ENCODE results near the gene AGBL4. TPM values are rescaled to one million over a fixed set of nuclear protein-coding genes. Genes with fewer than 3 reads are reported as not detected.

AGBL4 gene
- total RNA-seq, 1 experiment from 2014 or later = not detected

DNA sequence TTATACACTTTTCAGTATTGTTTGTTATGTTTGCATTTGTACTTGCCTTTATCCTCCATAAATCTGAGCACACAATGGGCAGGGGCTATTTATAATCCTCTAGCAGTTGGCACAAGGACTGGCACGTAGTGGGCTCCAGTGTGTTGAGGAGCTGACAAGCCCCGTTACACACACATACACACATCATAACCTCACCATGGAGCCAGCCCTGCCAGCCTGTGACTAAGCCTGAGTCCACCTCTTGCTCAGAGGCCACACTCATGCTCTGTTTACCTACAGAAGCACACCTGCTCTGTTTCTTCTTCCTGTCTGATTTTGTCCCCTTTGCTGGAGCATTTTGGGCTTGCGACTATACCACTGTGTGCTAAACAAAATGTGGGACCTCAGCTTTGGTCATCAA, 1487.3 kb downstream of the AGBL4 start:
- TF ChIP-seq JUND (IDR thresholded peaks at IDR 0.05) (no peak), CTCF (IDR thresholded peaks at IDR 0.05 in 2 of 3, conservative IDR thresholded peaks at IDR 0.05 in 1 of 3; ENCODE audit: borderline replicate concordance in 1 of 3, insufficient read depth in 1 of 3, low read depth in 2 of 3, low read length in 2 of 3) (no peak), ZNF274 (IDR thresholded peaks at IDR 0.05; ENCODE audit: low read depth, low read length) (no peak), POLR2A (IDR thresholded peaks at IDR 0.05; ENCODE audit: borderline replicate concordance, extremely low read depth, insufficient read depth, insufficient read length) (no peak), REST (IDR thresholded peaks at IDR 0.05; ENCODE audit: low read depth) (no peak), YY1 (IDR thresholded peaks at IDR 0.05; ENCODE audit: extremely low read depth, insufficient replicate concordance, low read depth, low read length) (no peak), EGR1 (IDR thresholded peaks at IDR 0.05; ENCODE audit: low read depth) (no peak)
- TF ChIP-seq, protein P1, sequence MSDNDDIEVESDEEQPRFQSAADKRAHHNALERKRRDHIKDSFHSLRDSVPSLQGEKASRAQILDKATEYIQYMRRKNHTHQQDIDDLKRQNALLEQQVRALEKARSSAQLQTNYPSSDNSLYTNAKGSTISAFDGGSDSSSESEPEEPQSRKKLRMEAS (IDR thresholded peaks at IDR 0.05) = no peak
- TF ChIP-seq, protein P2, sequence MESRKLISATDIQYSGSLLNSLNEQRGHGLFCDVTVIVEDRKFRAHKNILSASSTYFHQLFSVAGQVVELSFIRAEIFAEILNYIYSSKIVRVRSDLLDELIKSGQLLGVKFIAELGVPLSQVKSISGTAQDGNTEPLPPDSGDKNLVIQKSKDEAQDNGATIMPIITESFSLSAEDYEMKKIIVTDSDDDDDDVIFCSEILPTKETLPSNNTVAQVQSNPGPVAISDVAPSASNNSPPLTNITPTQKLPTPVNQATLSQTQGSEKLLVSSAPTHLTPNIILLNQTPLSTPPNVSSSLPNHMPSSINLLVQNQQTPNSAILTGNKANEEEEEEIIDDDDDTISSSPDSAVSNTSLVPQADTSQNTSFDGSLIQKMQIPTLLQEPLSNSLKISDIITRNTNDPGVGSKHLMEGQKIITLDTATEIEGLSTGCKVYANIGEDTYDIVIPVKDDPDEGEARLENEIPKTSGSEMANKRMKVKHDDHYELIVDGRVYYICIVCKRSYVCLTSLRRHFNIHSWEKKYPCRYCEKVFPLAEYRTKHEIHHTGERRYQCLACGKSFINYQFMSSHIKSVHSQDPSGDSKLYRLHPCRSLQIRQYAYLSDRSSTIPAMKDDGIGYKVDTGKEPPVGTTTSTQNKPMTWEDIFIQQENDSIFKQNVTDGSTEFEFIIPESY (IDR thresholded peaks at IDR 0.05; ENCODE audit: extremely low read depth, insufficient replicate concordance, low read length) = no peak
- DNase-seq (ENCODE audit: low read depth, low spot score) (no peak), ATAC-seq (no peak)
- Histone ChIP-seq H3K27me3 (ENCODE audit: insufficient read depth, low read length) (peaks cover 41% of the 10 kb centered on the region), H3K9me3 (ENCODE audit: control insufficient read depth in 1 of 2, insufficient read depth in 1 of 2, low read depth in 1 of 2, low read length in 2 of 2) (no peaks in the 10 kb centered on the region), H3K4me1 (ENCODE audit: control insufficient read depth in 1 of 2, insufficient read depth in 2 of 2, low read length in 2 of 2) (no peaks in the 10 kb centered on the region), H3K9me2 (ENCODE audit: insufficient read depth) (no peaks in the 10 kb centered on the region), H3K27ac (ENCODE audit: low read depth, low read length) (no peak overlapping the region), H3K36me3 (ENCODE audit: control insufficient read depth in 1 of 2, insufficient read depth in 2 of 2, low read length in 2 of 2) (no peaks in the 10 kb centered on the region), H3K9ac (ENCODE audit: low read length) (no peak overlapping the region), H3K4me3 (replicated peaks in 1 of 2; ENCODE audit: low read depth in 1 of 2, low read length in 2 of 2) (no peak overlapping the region), H2AFZ (ENCODE audit: low read depth, low read length, poor library complexity, severe bottlenecking) (no peak overlapping the region), H4K20me1 (ENCODE audit: insufficient read depth) (no peaks in the 10 kb centered on the region), H3K79me2 (ENCODE audit: insufficient read depth, low read length) (no peaks in the 10 kb centered on the region), H3K4me2 (ENCODE audit: low read length) (no peak overlapping the region)
- ChIA-PET POLR2A (no interaction called here), CTCF (no interaction called here), RAD21 (ENCODE audit: low non-redundant PET in 1 of 2, low total read pairs in 2 of 2, uncharacterized antibody in 2 of 2, unreplicated experiment in 2 of 2) (no interaction called here)
- intact Hi-C loops (cut with micrococcal nuclease) = no loop called here
- no TSS peak for BruUV-seq (replicated peaks)

All from HCT116 (cell line).